ENCODE results near the gene MRPL57.
"Not testable (repeated sequence)": the region's sequence is repeated elsewhere in the genome, so short reads cannot be mapped to it uniquely, and the experiment has no call there.

Gene MRPL57

GRCh38 chr13:21164631-21165030 lies 11.8 kb upstream of the MRPL57 start:
- TF ChIP-seq, protein P1, sequence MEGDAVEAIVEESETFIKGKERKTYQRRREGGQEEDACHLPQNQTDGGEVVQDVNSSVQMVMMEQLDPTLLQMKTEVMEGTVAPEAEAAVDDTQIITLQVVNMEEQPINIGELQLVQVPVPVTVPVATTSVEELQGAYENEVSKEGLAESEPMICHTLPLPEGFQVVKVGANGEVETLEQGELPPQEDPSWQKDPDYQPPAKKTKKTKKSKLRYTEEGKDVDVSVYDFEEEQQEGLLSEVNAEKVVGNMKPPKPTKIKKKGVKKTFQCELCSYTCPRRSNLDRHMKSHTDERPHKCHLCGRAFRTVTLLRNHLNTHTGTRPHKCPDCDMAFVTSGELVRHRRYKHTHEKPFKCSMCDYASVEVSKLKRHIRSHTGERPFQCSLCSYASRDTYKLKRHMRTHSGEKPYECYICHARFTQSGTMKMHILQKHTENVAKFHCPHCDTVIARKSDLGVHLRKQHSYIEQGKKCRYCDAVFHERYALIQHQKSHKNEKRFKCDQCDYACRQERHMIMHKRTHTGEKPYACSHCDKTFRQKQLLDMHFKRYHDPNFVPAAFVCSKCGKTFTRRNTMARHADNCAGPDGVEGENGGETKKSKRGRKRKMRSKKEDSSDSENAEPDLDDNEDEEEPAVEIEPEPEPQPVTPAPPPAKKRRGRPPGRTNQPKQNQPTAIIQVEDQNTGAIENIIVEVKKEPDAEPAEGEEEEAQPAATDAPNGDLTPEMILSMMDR (conservative IDR thresholded peaks at IDR 0.05; ENCODE audit: low read depth, low read length): no peak
- H3K4me3 ChIP-seq (ENCODE audit: low read depth, low read length): no peak overlapping the region
- DNase-seq (ENCODE audit: low read depth): peak; percentile 40

DNA sequence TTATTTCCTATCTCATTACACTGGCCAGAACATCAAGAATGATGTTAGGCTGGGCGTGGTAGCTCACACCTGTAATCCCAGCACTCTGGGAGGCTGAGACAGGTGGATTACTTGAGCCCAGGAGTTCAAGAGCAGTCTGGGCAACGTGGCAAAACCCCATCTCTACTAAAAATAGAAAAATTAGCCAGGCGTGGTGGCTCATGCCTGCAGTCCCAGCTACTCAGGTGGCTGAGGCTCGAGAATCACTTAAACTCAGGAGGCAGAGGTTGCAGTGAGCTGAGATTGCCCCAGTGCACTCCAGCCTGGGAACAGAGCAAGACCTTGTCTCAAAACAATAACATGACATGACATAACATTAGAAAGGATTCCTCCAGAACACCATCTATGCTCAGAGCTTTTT lies 10.9 kb upstream of the MRPL57 start:
- DNase-seq (ENCODE audit: low read depth); H3K4me3 ChIP-seq (ENCODE audit: low read depth, low read length): not testable (repeated sequence)

GRCh38 chr13:21171420-21171819 lies 5.0 kb upstream of the MRPL57 start:
- TF ChIP-seq, protein P1 (conservative IDR thresholded peaks at IDR 0.05; ENCODE audit: low read depth, low read length): no peak
- no peak for DNase-seq (ENCODE audit: low read depth)
- H3K4me3 ChIP-seq (ENCODE audit: low read depth, low read length): no peak overlapping the region

DNA sequence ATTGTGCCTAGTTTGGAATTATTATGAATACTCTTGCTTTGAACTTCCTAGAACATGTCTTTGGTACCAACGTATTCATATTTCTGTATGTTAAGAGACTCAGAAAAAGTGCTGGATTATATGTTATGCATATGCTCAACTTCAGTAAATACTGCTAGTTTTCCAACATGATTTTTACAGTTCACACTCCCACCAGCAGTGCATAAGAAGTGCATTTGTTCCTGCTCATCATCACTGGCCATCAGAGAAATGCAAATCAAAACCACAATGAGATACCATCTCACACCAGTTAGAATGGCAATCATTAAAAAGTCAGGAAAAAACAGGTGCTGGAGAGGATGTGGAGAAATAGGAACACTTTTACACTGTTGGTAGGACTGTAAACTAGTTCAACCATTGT lies 2.7 kb upstream of the MRPL57 start:
- H3K4me3 ChIP-seq (ENCODE audit: low read depth, low read length); DNase-seq (ENCODE audit: low read depth): not testable (repeated sequence)

GRCh38 chr13:21175656-21176214 lies 723 bp upstream of the MRPL57 start:
- TF ChIP-seq, protein P1 (conservative IDR thresholded peaks at IDR 0.05; ENCODE audit: low read depth, low read length): no peak
- peak overlapping the region; percentile 98 for H3K4me3 ChIP-seq (ENCODE audit: low read depth, low read length)
- peak; percentile 58 for DNase-seq (ENCODE audit: low read depth)

DNA sequence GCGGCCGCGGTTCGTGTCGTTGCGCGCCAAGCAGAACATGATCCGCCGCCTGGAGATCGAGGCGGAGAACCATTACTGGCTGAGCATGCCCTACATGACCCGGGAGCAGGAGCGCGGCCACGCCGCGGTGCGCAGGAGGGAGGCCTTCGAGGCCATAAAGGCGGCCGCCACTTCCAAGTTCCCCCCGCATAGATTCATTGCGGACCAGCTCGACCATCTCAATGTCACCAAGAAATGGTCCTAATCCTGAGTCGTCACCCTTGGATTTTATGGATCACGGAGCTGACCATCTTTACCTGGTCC lies 475 bp downstream of the MRPL57 start:
- no peak for DNase-seq (ENCODE audit: low read depth)
- H3K4me3 ChIP-seq (ENCODE audit: low read depth, low read length): peak overlapping the region; percentile 98
- TF ChIP-seq, protein P1 (conservative IDR thresholded peaks at IDR 0.05; ENCODE audit: low read depth, low read length): no peak

DNA sequence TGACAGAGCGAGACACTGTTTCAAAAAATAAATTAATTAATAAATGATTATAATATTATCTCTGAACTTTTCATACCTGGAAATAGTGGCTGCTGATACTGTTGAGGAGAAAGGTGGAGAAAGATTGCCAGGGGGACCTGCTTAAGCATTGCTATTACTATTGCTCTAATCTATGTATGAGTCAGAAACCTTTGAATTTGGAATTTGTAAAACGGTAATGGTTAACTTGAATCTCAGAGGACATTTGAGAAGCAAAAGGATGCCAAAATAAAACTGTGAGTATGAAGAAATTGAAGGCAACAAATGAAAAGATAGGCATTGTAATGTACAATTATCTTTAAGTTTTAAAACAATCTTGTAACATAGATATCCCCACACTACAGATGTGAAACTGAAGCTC lies 5.2 kb downstream of the MRPL57 start:
- TF ChIP-seq, protein P1 (conservative IDR thresholded peaks at IDR 0.05; ENCODE audit: low read depth, low read length): no peak
- H3K4me3 ChIP-seq (ENCODE audit: low read depth, low read length): no peak overlapping the region
- DNase-seq (ENCODE audit: low read depth): no peak

GRCh38 chr13:21186410-21186809 lies 10.0 kb downstream of the MRPL57 start:
- not testable (repeated sequence) for DNase-seq (ENCODE audit: low read depth); H3K4me3 ChIP-seq (ENCODE audit: low read depth, low read length)

- not testable (repeated sequence) for H3K4me3 ChIP-seq (ENCODE audit: low read depth, low read length)
- peak; percentile 73 for DNase-seq (ENCODE audit: low read depth)
These were observed 18.3 kb downstream of the MRPL57 start for GRCh38 chr13:21194756-21195155.

DNA sequence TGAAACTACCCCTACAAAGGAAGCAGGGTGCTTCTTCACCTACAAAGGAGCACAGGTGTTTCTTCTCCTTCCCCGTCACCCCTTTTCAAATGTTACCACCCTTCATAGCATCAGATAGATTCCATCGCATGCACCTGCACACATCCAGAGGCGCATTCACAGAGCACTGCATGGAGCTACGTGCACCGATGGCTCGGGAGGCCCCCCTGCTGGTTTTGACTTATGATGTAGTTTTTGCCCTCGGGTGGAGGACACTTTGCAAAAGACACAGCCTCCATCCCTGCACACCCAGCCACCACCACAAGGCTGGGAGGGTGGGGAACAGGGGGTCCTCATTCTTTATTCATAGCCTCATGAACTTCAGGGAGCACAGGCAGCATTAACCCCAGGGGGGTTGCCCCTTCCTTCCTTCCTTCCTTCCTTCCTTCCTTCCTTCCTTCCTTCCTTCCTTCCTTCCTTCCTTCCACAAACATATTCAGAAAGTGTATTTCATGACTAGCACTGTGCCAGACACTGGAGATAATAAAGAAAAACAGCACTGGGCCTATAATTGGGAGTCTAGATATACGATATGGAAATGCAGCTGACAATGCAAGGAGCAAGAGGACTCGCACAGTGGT lies 21.3 kb downstream of the MRPL57 start:
- not testable (repeated sequence) for DNase-seq (ENCODE audit: low read depth); H3K4me3 ChIP-seq (ENCODE audit: low read depth, low read length)

DNA sequence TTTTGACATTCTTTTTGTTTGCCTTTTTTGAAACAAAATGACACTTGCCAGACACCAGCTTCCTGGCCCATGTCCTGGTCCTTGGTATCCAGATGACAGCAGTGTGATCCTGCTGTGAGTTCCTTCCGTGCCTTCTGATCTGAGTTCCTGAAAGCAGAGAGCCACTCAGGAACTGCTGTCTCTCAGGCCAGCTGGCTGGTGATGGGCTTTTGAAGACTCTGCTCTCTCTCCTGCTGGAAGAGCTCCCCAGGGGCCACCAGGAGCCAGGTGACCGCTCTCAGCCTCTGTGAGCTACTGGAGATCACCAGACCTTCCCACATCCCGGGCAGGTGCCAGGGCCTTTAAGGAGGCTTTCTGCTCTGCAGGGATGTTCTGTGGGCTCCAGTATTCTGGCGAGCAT lies 21.9 kb downstream of the MRPL57 start:
- not testable (repeated sequence) for H3K4me3 ChIP-seq (ENCODE audit: low read depth, low read length); DNase-seq (ENCODE audit: low read depth)

DNA sequence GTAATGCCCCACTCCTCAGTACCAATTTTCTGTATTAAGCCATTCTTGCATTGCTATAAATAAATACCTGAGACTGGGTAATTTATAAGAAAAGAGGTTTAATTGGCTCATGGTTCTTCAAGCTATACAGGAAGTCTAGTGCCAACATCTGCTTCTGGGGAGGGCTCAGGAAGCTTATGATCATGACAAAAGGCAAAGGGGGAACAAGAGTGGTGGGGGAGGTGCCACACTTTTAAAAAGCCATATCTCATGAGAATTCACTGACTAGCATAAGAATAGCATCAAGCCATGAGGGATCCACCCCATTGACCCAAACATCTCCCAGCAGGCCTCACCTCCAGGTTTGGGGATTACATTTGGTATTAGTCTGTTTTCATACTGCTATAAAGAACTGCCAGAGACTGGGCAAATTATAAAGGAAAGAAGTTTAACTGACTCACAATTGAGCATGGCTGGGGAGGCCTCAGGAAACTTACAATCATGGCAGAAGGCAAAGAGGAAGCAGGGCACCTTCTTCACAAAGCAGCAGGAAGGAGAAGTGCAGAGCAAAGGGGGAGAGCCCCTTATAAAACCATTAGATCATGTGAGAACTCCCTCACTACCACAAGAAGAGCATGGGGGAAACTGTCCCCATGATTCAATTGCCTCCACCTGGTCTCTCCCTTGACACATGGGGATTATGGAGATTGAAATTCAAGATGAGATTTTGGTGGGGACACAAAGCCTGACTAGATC lies 25.2 kb downstream of the MRPL57 start:
- H3K4me3 ChIP-seq (ENCODE audit: low read depth, low read length); DNase-seq (ENCODE audit: low read depth): not testable (repeated sequence)
